Measurements from ENCODE around the gene SLC13A5. TPM values are rescaled to one million over a fixed set of nuclear protein-coding genes. Genes with fewer than 3 reads are reported as not detected.
A peak's percentile ranks its signal among the peaks of the same experiment; 100 is the strongest.

SLC13A5 gene
- total RNA-seq, 4 donors from 2014 or later = not detected

DNA sequence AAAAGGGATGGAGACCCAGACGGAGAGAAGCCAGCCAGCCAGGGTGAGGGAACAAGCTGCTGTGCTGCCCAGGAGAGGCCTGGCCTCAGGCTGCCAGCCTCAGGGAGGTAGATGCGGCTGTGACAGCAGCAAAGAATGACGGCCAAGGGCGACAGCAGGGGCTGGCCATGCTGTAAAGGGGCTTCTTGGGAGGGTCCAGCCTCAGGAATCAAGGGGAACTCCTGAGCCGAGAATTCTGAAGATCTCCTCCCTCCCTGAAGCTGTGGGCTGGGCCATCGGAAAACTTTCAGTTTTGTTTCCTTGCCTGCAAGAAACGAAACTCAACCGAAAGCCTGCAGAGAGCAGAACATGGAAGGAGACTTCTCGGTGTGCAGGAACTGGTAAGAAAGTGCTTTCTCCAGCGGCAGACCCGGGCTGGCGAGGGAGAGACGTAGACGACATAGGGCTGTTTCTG is 42.6 kb upstream of the SLC13A5 start, which contains the start of gene XAF1:
TSS of gene XAF1 (plus strand) at position 316 of the 454 bp plus-strand sequence. CDS start at position 349, 33 bp downstream.
- H3K4me3 ChIP-seq = peak within 1 kb of the TSS; percentile 35 to 68 (median 46)
- H3K36me3 ChIP-seq = peaks cover 0 to 4% (median 0%) of the 10 kb centered on the region in 4 donors
- H3K9me3 ChIP-seq = no peaks in the 10 kb centered on the region
- no peak for TF ChIP-seq EP300 (IDR thresholded peaks at IDR 0.05; ENCODE audit: low read depth)
- TF ChIP-seq POLR2A (IDR thresholded peaks at IDR 0.05) = peak; percentile 24
- peak; percentile 10 to 40 (median 27) for TF ChIP-seq POLR2AphosphoS5 (IDR thresholded peaks at IDR 0.05)
- intact Hi-C loops (cut with DNase I; ENCODE audit: low total_unique reads) (no loop called here), in situ Hi-C loops (cut with MboI; ENCODE audit: low pct_ligation_motif_present in 1 of 4, low pct_unique_long_range_greater_than_20kb in 1 of 4, low sequenced_read_pairs in 3 of 4) (no loop called here)
- peak; percentile 52 for DNase-seq
- peak within 1 kb of the TSS; percentile 77 to 91 (median 85) for H3K27ac ChIP-seq
- H3K27me3 ChIP-seq = no peaks in the 10 kb centered on the region
- 3% methylated on average over 14 of the region's 14 CpGs; no CpG with 5 or more reads in 1 of the 2 donors for WGBS, 2 donors (ENCODE audit: low coverage in 1 of 2)
- peaks cover 0 to 47% (median 15%) of the 10 kb centered on the region in 4 donors for H3K4me1 ChIP-seq

DNA sequence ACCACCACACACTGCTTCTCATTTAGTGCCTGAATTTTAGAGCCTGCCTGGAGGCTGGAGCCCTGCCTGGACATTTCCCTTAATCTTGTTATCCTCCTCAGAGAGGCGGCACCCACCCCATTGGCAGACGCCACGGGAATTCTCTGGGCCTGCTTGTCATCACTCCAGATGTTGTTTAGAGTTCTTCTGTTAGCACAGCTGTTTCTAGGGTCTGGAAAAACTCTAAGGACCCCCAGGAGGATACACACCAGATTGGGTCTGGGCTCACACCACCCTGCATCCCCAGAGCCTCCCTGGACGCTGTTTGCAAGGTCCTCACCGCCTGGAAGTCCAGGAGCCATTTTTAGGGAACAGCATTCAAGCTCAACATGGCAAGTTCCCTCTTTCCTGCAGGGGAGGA is 42.1 kb upstream of the SLC13A5 start:
- 73 to 75% methylated on average over 2 to 5 of the region's 5 CpGs for WGBS, 2 donors (ENCODE audit: low coverage in 1 of 2)
- peak overlapping the region; percentile 77 to 91 (median 85) for H3K27ac ChIP-seq
- intact Hi-C loops (cut with DNase I; ENCODE audit: low total_unique reads) (no loop called here), in situ Hi-C loops (cut with MboI; ENCODE audit: low pct_ligation_motif_present in 1 of 4, low pct_unique_long_range_greater_than_20kb in 1 of 4, low sequenced_read_pairs in 3 of 4) (no loop called here)
- H3K4me3 ChIP-seq = peak overlapping the region; percentile 35 to 68 (median 46)
- peak; percentile 14 for DNase-seq
- no peaks in the 10 kb centered on the region for H3K36me3 ChIP-seq
- H3K4me1 ChIP-seq = peaks cover 0 to 47% (median 15%) of the 10 kb centered on the region in 4 donors
- no peaks in the 10 kb centered on the region for H3K9me3 ChIP-seq
- no peaks in the 10 kb centered on the region for H3K27me3 ChIP-seq
- TF ChIP-seq EP300 (IDR thresholded peaks at IDR 0.05; ENCODE audit: low read depth) (no peak), POLR2A (IDR thresholded peaks at IDR 0.05) (no peak), POLR2AphosphoS5 (IDR thresholded peaks at IDR 0.05) (no peak)
- TF ChIP-seq, protein P1, sequence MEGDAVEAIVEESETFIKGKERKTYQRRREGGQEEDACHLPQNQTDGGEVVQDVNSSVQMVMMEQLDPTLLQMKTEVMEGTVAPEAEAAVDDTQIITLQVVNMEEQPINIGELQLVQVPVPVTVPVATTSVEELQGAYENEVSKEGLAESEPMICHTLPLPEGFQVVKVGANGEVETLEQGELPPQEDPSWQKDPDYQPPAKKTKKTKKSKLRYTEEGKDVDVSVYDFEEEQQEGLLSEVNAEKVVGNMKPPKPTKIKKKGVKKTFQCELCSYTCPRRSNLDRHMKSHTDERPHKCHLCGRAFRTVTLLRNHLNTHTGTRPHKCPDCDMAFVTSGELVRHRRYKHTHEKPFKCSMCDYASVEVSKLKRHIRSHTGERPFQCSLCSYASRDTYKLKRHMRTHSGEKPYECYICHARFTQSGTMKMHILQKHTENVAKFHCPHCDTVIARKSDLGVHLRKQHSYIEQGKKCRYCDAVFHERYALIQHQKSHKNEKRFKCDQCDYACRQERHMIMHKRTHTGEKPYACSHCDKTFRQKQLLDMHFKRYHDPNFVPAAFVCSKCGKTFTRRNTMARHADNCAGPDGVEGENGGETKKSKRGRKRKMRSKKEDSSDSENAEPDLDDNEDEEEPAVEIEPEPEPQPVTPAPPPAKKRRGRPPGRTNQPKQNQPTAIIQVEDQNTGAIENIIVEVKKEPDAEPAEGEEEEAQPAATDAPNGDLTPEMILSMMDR (IDR thresholded peaks at IDR 0.05) = no peak

DNA sequence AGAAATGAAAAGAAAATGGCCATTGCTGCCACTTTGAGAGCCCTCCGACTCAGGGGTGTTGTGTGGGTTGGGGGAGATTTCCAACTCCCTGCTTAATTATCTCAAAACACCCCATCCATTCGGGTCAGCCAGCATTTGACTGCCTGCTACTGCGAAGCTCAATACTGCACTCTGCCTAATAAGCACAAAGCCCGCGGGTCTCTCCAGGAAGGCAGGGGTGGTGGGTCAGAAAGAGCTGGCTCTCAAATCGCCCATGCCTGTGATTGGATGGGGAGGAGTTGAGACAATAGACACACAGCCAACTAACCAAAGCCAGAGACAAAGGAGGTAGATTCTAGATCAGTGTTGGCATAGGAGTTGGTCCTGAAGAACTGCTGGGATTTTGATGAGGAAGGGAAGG is 40.4 kb upstream of the SLC13A5 start:
- in situ Hi-C loops (cut with MboI; ENCODE audit: low pct_ligation_motif_present in 1 of 4, low pct_unique_long_range_greater_than_20kb in 1 of 4, low sequenced_read_pairs in 3 of 4) (no loop called here), intact Hi-C loops (cut with DNase I; ENCODE audit: low total_unique reads) (no loop called here)
- 84 to 100% methylated on average over 1 to 6 of the region's 6 CpGs for WGBS, 2 donors (ENCODE audit: low coverage in 1 of 2)
- Histone ChIP-seq H3K27me3 (no peaks in the 10 kb centered on the region), H3K4me1 (peaks cover 0 to 47% (median 15%) of the 10 kb centered on the region in 4 donors), H3K36me3 (no peaks in the 10 kb centered on the region), H3K4me3 (no peak overlapping the region), H3K9me3 (no peaks in the 10 kb centered on the region), H3K27ac (peak overlapping the region; percentile 64 to 83 (median 78))
- DNase-seq = no peak
- TF ChIP-seq, protein P1 (IDR thresholded peaks at IDR 0.05) = no peak
- no peak for TF ChIP-seq POLR2AphosphoS5 (IDR thresholded peaks at IDR 0.05)
- TF ChIP-seq EP300 (IDR thresholded peaks at IDR 0.05; ENCODE audit: low read depth) = no peak
- no peak for TF ChIP-seq POLR2A (IDR thresholded peaks at IDR 0.05)

DNA sequence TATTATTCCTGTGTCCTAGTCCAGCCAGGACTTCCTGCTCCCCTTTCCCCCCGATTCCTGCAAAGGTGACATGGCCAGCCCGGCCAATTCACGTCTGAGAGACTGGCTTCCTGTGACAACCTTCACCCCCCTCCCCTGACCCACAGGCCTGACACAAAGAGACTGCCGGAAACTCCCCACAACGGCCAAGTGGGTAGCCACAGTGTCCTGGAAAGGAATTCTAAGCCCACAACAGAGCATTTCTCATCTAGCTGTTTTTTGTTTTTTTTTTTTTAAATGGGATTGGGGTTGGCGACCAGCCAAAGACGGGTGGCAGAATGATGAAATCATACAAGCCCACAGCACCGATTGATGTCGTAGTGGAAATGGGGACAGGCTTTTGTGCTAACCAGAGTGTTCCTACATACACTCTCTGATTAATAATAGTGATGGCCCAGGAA is 39.9 kb upstream of the SLC13A5 start:
- intact Hi-C loops (cut with DNase I; ENCODE audit: low total_unique reads) = no loop called here
- no peaks in the 10 kb centered on the region for H3K9me3 ChIP-seq
- no peaks in the 10 kb centered on the region for H3K36me3 ChIP-seq
- peak overlapping the region; percentile 64 to 83 (median 78) for H3K27ac ChIP-seq
- H3K27me3 ChIP-seq = no peaks in the 10 kb centered on the region
- no peak overlapping the region for H3K4me3 ChIP-seq
- peak; percentile 31 for DNase-seq
- H3K4me1 ChIP-seq = peaks cover 0 to 47% (median 15%) of the 10 kb centered on the region in 4 donors
- TF ChIP-seq, protein P1 (IDR thresholded peaks at IDR 0.05) = no peak
- TF ChIP-seq EP300 (IDR thresholded peaks at IDR 0.05; ENCODE audit: low read depth) (no peak), POLR2AphosphoS5 (IDR thresholded peaks at IDR 0.05) (no peak), POLR2A (IDR thresholded peaks at IDR 0.05) (no peak)
- WGBS, 2 donors (ENCODE audit: low coverage in 1 of 2) = 43 to 48% methylated on average over 3 to 9 of the region's 9 CpGs
- in situ Hi-C loops (cut with MboI; ENCODE audit: low pct_ligation_motif_present in 1 of 4, low pct_unique_long_range_greater_than_20kb in 1 of 4, low sequenced_read_pairs in 3 of 4) = no loop called here

Data from transverse colon (tissue), 4 donors.